ENCODE measurements around the gene SOS2. TPM values are rescaled to one million over a fixed set of nuclear protein-coding genes. Genes with fewer than 3 reads are reported as not detected.

Gene SOS2
- total RNA-seq, 4 donors from 2014 or later, result 13.8 to 29.6 (median 18.6) TPM

- intact Hi-C loops (cut with DNase I), result no loop called here
- 76 to 84% methylated on average over 7 to 13 of the region's 13 CpGs for WGBS, 2 donors
- no peak overlapping the region for H3K4me3 ChIP-seq
These were observed 160.4 kb downstream of the SOS2 start for GRCh38 chr14:50070840-50071548.

GRCh38 chr14:50070230-50070629 is 161.1 kb downstream of the SOS2 start:
- Histone ChIP-seq H3K9me3 (no peaks in the 10 kb centered on the region), H3K27ac (no peak overlapping the region), H3K27me3 (no peaks in the 10 kb centered on the region), H3K4me3 (no peak overlapping the region), H3K36me3 (no peaks in the 10 kb centered on the region), H3K4me1 (peaks cover 0 to 25% (median 2%) of the 10 kb centered on the region in 3 donors)
- no peak for DNase-seq
- WGBS, 2 donors, result 78 to 86% methylated on average over 3 of the region's 3 CpGs
- TF ChIP-seq CTCF (IDR thresholded peaks at IDR 0.05) (no peak), POLR2A (IDR thresholded peaks at IDR 0.05) (no peak)
- intact Hi-C loops (cut with DNase I), result no loop called here

More at GRCh38 chr14:50070840-50071548, 160.4 kb downstream of the SOS2 start:
- Histone ChIP-seq H3K4me1 (peaks cover 0 to 19% (median 2%) of the 10 kb centered on the region in 3 donors), H3K27ac (no peak overlapping the region), H3K36me3 (no peaks in the 10 kb centered on the region), H3K27me3 (no peaks in the 10 kb centered on the region), H3K9me3 (no peaks in the 10 kb centered on the region)
- TF ChIP-seq POLR2A (IDR thresholded peaks at IDR 0.05) (no peak), CTCF (IDR thresholded peaks at IDR 0.05) (no peak)
- DNase-seq, result no peak

- WGBS, 2 donors, result 62 to 75% methylated on average over 2 of the region's 2 CpGs
- peaks cover 0 to 34% (median 2%) of the 10 kb centered on the region in 3 donors for H3K4me1 ChIP-seq
- intact Hi-C loops (cut with DNase I), result no loop called here
- no peaks in the 10 kb centered on the region for H3K27me3 ChIP-seq
- no peaks in the 10 kb centered on the region for H3K9me3 ChIP-seq
- H3K4me3 ChIP-seq, result no peak overlapping the region
- DNase-seq, result no peak
- H3K27ac ChIP-seq, result no peak overlapping the region
- no peak for TF ChIP-seq CTCF (IDR thresholded peaks at IDR 0.05)
- TF ChIP-seq POLR2A (IDR thresholded peaks at IDR 0.05), result no peak
- H3K36me3 ChIP-seq, result no peaks in the 10 kb centered on the region
These were observed 162.1 kb downstream of the SOS2 start for GRCh38 chr14:50069325-50069724.

- WGBS, 2 donors, result 92 to 100% methylated on average over 1 to 5 of the region's 7 CpGs
- H3K27me3 ChIP-seq, result no peaks in the 10 kb centered on the region
- DNase-seq, result no peak
- no peaks in the 10 kb centered on the region for H3K36me3 ChIP-seq
- peaks cover 0 to 41% (median 2%) of the 10 kb centered on the region in 3 donors for H3K4me1 ChIP-seq
- intact Hi-C loops (cut with DNase I), result no loop called here
- no peaks in the 10 kb centered on the region for H3K9me3 ChIP-seq
- H3K27ac ChIP-seq, result peak overlapping the region; percentile 56 to 73 (median 56)
- TF ChIP-seq CTCF (IDR thresholded peaks at IDR 0.05) (no peak), POLR2A (IDR thresholded peaks at IDR 0.05) (no peak)
- H3K4me3 ChIP-seq, result no peak overlapping the region
These were observed 162.9 kb downstream of the SOS2 start for GRCh38 chr14:50068496-50068895.

GRCh38 chr14:50067723-50068495 is 163.5 kb downstream of the SOS2 start:
- no peak overlapping the region for H3K4me3 ChIP-seq
- TF ChIP-seq POLR2A (IDR thresholded peaks at IDR 0.05), result no peak
- TF ChIP-seq CTCF (IDR thresholded peaks at IDR 0.05), result no peak
- H3K36me3 ChIP-seq, result no peaks in the 10 kb centered on the region
- peak overlapping the region; percentile 56 to 73 (median 60) for H3K27ac ChIP-seq
- no peak for DNase-seq
- no peaks in the 10 kb centered on the region for H3K27me3 ChIP-seq
- peaks cover 0 to 46% (median 5%) of the 10 kb centered on the region in 3 donors for H3K4me1 ChIP-seq
- no peaks in the 10 kb centered on the region for H3K9me3 ChIP-seq
- WGBS, 2 donors, result 62 to 66% methylated on average over 5 to 7 of the region's 8 CpGs
- intact Hi-C loops (cut with DNase I), result no loop called here
